Mesenchymal stem cell (in vitro differentiated cells and primary cell): Measurements from ENCODE around the gene OLFML2B.
"Not testable (repeated sequence)": the region's sequence is repeated elsewhere in the genome, so short reads cannot be mapped to it uniquely, and the experiment has no call there.

Source experiments
- DNase-seq: peaks from one replicate; pipeline ENCODE4 v3.0.0-alpha.2; 2013
- H2AFZ ChIP-seq: one replicate; pipeline ENCODE4 v1.6.1; 2013; ENCODE audit warnings: low read depth, mild to moderate bottlenecking, control low read depth, inconsistent platforms, low read length, moderate library complexity
- H2AK5ac ChIP-seq: 2 replicates; pipeline ENCODE4 v1.6.1; 2013; ENCODE audit warnings: low read length, moderate library complexity, mild to moderate bottlenecking, inconsistent platforms; ENCODE audit not compliant: severe bottlenecking
- H2BK120ac ChIP-seq: one replicate; pipeline ENCODE4 v1.6.1; 2013; ENCODE audit warnings: low read depth, mild to moderate bottlenecking, inconsistent platforms, low read length, moderate library complexity
- H2BK12ac ChIP-seq, 2 experiments: one replicate each; pipeline ENCODE4 v1.6.1; 2013; ENCODE audit warnings: inconsistent platforms in 2 of 2, low read length in 2 of 2, mild to moderate bottlenecking in 2 of 2, moderate library complexity in 2 of 2, control low read depth in 1 of 2
- H2BK15ac ChIP-seq: one replicate; pipeline ENCODE4 v1.6.1; 2013; ENCODE audit warnings: mild to moderate bottlenecking, low read depth, inconsistent platforms; ENCODE audit not compliant: poor library complexity, severe bottlenecking
- H2BK5ac ChIP-seq: 2 replicates; pipeline ENCODE4 v1.6.1; 2013; ENCODE audit warnings: low read depth, mild to moderate bottlenecking, low read length, control low read depth, inconsistent platforms; ENCODE audit not compliant: poor library complexity, severe bottlenecking
- H3K14ac ChIP-seq, 2 experiments: one replicate each; pipeline ENCODE4 v1.6.1; 2013; ENCODE audit warnings: inconsistent platforms in 2 of 2, low read length in 2 of 2, control low read depth in 1 of 2, mild to moderate bottlenecking in 1 of 2, moderate library complexity in 1 of 2
- H3K18ac ChIP-seq, 2 experiments: one replicate each; pipeline ENCODE4 v1.6.1; 2013; ENCODE audit warnings: inconsistent platforms in 2 of 2, low read length in 2 of 2, control low read depth in 1 of 2, low read depth in 1 of 2, mild to moderate bottlenecking in 1 of 2
- H3K23ac ChIP-seq, 2 experiments: one replicate each; pipeline ENCODE4 v1.6.1; 2013; ENCODE audit warnings: inconsistent platforms in 2 of 2, low read length in 2 of 2, mild to moderate bottlenecking in 2 of 2, moderate library complexity in 2 of 2, control low read depth in 1 of 2
- H3K27ac ChIP-seq: 2 replicates; pipeline ENCODE4 v1.5.1; 2013; ENCODE audit warnings: mild to moderate bottlenecking, moderate library complexity, low read length, control low read depth, inconsistent platforms; ENCODE audit not compliant: poor library complexity, severe bottlenecking
- H3K27me3 ChIP-seq, 2 experiments: 2 replicates each; pipeline versions ENCODE4 v1.6.1 to v1.7.0; 2013; ENCODE audit warnings: low read length in 2 of 2, mild to moderate bottlenecking in 2 of 2, moderate library complexity in 2 of 2, control low read depth in 1 of 2, inconsistent platforms in 1 of 2; ENCODE audit not compliant: control insufficient read depth in 1 of 2, insufficient read depth in 1 of 2
- H3K36me3 ChIP-seq, 2 experiments: 2 replicates each; pipeline versions ENCODE4 v1.6.1 to v1.7.0; 2013; ENCODE audit warnings: low read length in 2 of 2, control low read depth in 1 of 2, inconsistent platforms in 1 of 2, low read depth in 1 of 2, mild to moderate bottlenecking in 1 of 2; ENCODE audit not compliant: insufficient read depth in 2 of 2, control insufficient read depth in 1 of 2
- H3K4ac ChIP-seq, 2 experiments: one replicate each; pipeline ENCODE4 v1.6.1; 2013; ENCODE audit warnings: inconsistent platforms in 2 of 2, low read length in 2 of 2, mild to moderate bottlenecking in 2 of 2, moderate library complexity in 2 of 2, control low read depth in 1 of 2, low read depth in 1 of 2
- H3K4me1 ChIP-seq: 2 replicates; pipeline ENCODE4 v1.6.1; 2013; ENCODE audit warnings: low read depth, low read length, control low read depth; ENCODE audit not compliant: control insufficient read depth, insufficient read depth
- H3K4me2 ChIP-seq: 2 replicates; pipeline ENCODE4 v1.6.1; 2013; ENCODE audit warnings: low read length, mild to moderate bottlenecking, inconsistent platforms; ENCODE audit not compliant: poor library complexity, severe bottlenecking
- H3K4me3 ChIP-seq, 2 experiments: 2 replicates each; pipeline versions ENCODE4 v1.5.1 to v1.7.0; 2013; ENCODE audit warnings: low read length in 2 of 2, mild to moderate bottlenecking in 2 of 2, control low read depth in 1 of 2, low read depth in 1 of 2; ENCODE audit not compliant: insufficient read depth in 1 of 2
- H3K79me1 ChIP-seq: replicated peaks from 2 replicates; pipeline ENCODE4 v1.6.1; 2013; ENCODE audit warnings: mild to moderate bottlenecking, control low read depth, low read length, inconsistent platforms; ENCODE audit not compliant: poor library complexity, severe bottlenecking
- H3K9ac ChIP-seq: 2 replicates; pipeline ENCODE4 v1.7.0; 2013; ENCODE audit warnings: mild to moderate bottlenecking, low read length, moderate library complexity
- H3K9me3 ChIP-seq: 2 replicates; pipeline ENCODE4 v1.7.0; 2013; ENCODE audit warnings: mild to moderate bottlenecking, low read length; ENCODE audit not compliant: control insufficient read depth
- H4K8ac ChIP-seq: one replicate; pipeline ENCODE4 v1.6.1; 2013; ENCODE audit warnings: inconsistent platforms, mild to moderate bottlenecking, low read length, moderate library complexity
- H4K91ac ChIP-seq: one replicate; pipeline ENCODE4 v1.6.1; 2013; ENCODE audit warnings: mild to moderate bottlenecking, low read length, inconsistent platforms
- WGBS: methylation state at CpG from one replicate; pipeline ENCODE4 v1.1.7; 2013; ENCODE audit warnings: mixed read lengths; 5-methylcytosine and 5-hydroxymethylcytosine counted together

The OLFML2B gene

DNA sequence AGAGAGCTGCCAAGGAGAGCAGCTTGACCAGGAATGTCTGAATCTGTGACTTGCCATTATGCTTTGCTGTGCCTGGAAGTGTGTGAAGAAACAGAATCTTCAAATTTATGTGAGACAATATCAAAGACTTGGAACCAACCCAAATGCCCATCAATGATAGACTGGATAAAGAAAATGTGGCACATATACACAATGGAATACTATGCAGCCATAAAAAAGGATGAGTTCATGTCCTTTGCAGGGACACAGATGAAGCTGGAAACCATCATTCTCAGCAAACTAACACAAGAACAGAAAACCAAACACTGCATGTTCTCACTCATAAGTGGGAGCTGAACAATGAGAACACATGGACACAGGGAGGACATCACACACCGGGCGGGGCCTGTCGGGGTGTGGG lies 30.3 kb upstream of the OLFML2B start:
- not testable (repeated sequence) for H2BK5ac ChIP-seq, H3K27ac ChIP-seq, H3K4me2 ChIP-seq, DNase-seq, H3K36me3 ChIP-seq, H4K91ac ChIP-seq, H3K23ac ChIP-seq, H4K8ac ChIP-seq, H3K4me1 ChIP-seq, H3K18ac ChIP-seq, H3K9ac ChIP-seq, H2BK120ac ChIP-seq, H2AK5ac ChIP-seq, H2BK15ac ChIP-seq, H3K27me3 ChIP-seq, H2AFZ ChIP-seq, H3K9me3 ChIP-seq, H3K14ac ChIP-seq, H3K79me1 ChIP-seq, H3K4me3 ChIP-seq, H2BK12ac ChIP-seq, H3K4ac ChIP-seq
- 97% methylated on average over 3 of the region's 3 CpGs for WGBS

DNA sequence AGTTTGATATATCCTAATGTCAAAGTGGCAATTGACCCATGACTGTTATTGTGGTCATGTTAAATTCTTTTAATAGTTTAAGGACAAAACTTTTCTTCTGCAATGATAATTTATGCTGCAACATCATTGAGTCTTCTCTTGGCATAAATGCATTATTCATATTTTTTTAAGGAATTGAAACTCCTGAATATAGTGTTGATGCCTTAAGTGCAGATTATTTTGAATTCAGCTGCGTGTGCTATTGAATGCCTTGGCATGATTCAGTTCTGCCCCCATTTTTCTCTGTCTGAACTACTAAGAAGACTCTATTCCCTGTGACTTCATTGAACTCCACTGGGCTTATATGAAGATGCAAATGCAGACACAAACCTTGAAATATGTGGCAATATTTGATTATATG lies 23.3 kb upstream of the OLFML2B start:
- H2BK12ac ChIP-seq, result no peak overlapping the region
- H3K9ac ChIP-seq, result no peak overlapping the region
- no peaks in the 10 kb centered on the region for H3K36me3 ChIP-seq
- no peak overlapping the region for H2BK120ac ChIP-seq
- no peak overlapping the region for H3K4ac ChIP-seq
- no peak overlapping the region for H3K18ac ChIP-seq
- no peak overlapping the region for H2BK5ac ChIP-seq
- no peak overlapping the region for H4K8ac ChIP-seq
- H2BK15ac ChIP-seq, result no peak overlapping the region
- H2AK5ac ChIP-seq, result no peak overlapping the region
- H4K91ac ChIP-seq, result no peak overlapping the region
- no peaks in the 10 kb centered on the region for H3K27me3 ChIP-seq
- no peak overlapping the region for H3K4me2 ChIP-seq
- H3K9me3 ChIP-seq, result no peaks in the 10 kb centered on the region
- no CpG with 5 or more reads among the region's 1 CpG for WGBS
- H2AFZ ChIP-seq, result no peak overlapping the region
- no peak overlapping the region for H3K14ac ChIP-seq
- no peak overlapping the region for H3K23ac ChIP-seq
- H3K4me1 ChIP-seq, result no peaks in the 10 kb centered on the region
- H3K79me1 ChIP-seq, result no peaks in the 10 kb centered on the region
- no peak for DNase-seq
- no peak overlapping the region for H3K4me3 ChIP-seq
- no peak overlapping the region for H3K27ac ChIP-seq

DNA sequence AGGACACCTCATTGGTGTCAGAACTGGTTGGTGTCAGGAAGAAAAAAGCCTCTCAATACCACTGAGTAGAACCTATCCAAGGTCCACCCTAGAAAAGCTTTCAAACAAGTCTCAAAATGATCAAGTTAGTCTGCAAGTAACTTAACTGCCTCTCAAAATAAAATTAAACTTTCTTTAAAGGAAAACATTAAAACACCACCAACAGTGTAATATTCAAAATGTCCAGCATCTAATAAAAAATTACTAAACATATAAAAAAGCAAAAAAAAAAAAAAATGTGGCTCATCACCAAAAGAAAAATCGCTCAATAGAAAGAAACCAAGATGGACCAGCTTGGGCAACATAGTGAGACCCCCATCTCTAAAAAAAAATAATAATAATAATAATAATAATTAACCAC lies 18.7 kb upstream of the OLFML2B start:
- H3K9ac ChIP-seq, result no peak overlapping the region
- no peak overlapping the region for H2BK15ac ChIP-seq
- WGBS, result no CpG with 5 or more reads among the region's 1 CpG

DNA sequence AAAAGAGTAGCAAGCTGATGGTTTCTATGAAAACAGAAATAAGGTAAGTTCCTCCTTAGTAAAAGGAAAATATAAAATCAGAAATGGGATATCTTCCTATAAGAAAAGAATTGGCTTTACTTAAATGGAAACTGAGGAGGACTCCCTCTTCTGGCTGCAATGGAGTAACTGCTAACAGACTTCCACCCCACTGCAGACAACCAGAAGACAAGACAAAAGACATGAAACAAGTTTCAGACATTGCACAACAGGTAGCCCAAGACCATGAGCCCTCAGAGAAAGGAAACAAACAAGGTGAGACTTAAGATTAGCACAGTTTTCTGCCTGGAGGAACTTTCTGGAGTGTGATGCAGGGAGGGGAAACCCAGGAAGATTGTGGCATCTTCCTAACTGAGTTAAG lies 17.0 kb upstream of the OLFML2B start:
- Histone ChIP-seq H3K4me2 (no peak overlapping the region), H3K27me3 (no peaks in the 10 kb centered on the region), H4K91ac (no peak overlapping the region), H2BK5ac (no peak overlapping the region), H3K4ac (peak overlapping the region in 1 of 2 experiments; percentile 8), H2BK12ac (no peak overlapping the region), H3K9ac (no peak overlapping the region), H2BK15ac (no peak overlapping the region), H2BK120ac (no peak overlapping the region), H3K36me3 (no peaks in the 10 kb centered on the region), H3K4me3 (no peak overlapping the region), H2AFZ (no peak overlapping the region), H3K27ac (no peak overlapping the region), H3K14ac (no peak overlapping the region), H3K79me1 (no peaks in the 10 kb centered on the region), H3K4me1 (no peaks in the 10 kb centered on the region), H3K9me3 (no peaks in the 10 kb centered on the region), H3K18ac (no peak overlapping the region), H4K8ac (no peak overlapping the region), H3K23ac (no peak overlapping the region), H2AK5ac (no peak overlapping the region)
- peak; percentile 49 for DNase-seq

More for the DNA sequence above, 18.7 kb upstream of the OLFML2B start:
- Histone ChIP-seq H2AFZ (no peak overlapping the region), H3K36me3 (no peaks in the 10 kb centered on the region), H3K27ac (no peak overlapping the region), H3K27me3 (no peaks in the 10 kb centered on the region), H2BK12ac (no peak overlapping the region), H2BK5ac (no peak overlapping the region), H3K79me1 (no peaks in the 10 kb centered on the region), H3K14ac (no peak overlapping the region), H4K8ac (no peak overlapping the region), H2AK5ac (no peak overlapping the region), H3K9me3 (no peaks in the 10 kb centered on the region), H3K4me3 (no peak overlapping the region), H3K23ac (no peak overlapping the region), H3K18ac (no peak overlapping the region), H4K91ac (no peak overlapping the region), H3K4me2 (no peak overlapping the region), H3K4me1 (no peaks in the 10 kb centered on the region), H2BK120ac (no peak overlapping the region), H3K4ac (no peak overlapping the region)
- DNase-seq, result no peak
